Measurements from ENCODE around the gene RAB3GAP2.
"Not testable (repeated sequence)": the region's sequence is repeated elsewhere in the genome, so short reads cannot be mapped to it uniquely, and the experiment has no call there.

RAB3GAP2 gene

DNA sequence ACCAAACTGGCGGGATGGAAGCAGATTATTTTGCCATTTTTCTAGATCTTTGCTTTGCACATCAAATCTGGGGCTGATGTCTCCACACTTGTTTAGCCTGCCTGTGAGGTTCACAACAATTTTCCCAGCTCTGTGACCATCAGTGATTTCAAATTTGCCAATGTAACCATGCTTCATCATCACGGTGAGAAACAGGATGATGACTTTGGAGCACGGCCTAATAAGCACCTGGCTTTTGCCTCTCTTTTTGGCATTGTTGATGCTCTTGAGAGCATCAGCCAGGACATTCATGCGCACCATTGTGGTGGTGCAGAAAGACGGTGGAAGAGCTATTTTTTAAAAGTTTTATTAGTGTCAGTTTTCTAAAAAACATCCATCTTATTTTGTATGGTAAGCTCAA lies 128.2 kb downstream of the RAB3GAP2 start:
- no peak for DNase-seq (ENCODE audit: low spot score)

DNA sequence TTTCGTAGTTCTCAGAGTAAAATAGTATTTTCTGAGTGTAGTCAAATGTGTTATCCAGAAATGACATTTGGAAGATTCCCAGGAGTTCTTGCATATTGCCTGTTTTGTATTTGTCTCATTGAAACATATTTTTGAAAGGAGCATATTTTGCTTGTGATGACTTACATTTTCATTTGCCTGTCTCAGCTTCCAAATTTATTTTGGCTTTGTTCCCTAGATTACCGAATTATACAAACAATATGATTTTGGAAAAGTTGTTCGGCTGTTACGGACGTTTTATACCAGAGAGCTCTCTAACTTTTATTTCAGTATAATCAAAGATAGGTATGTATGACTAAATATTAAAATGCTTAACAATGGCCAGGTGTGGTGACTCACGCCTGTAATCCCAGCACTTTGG lies 132.3 kb downstream of the RAB3GAP2 start:
- no peak for DNase-seq (ENCODE audit: low spot score)

DNA sequence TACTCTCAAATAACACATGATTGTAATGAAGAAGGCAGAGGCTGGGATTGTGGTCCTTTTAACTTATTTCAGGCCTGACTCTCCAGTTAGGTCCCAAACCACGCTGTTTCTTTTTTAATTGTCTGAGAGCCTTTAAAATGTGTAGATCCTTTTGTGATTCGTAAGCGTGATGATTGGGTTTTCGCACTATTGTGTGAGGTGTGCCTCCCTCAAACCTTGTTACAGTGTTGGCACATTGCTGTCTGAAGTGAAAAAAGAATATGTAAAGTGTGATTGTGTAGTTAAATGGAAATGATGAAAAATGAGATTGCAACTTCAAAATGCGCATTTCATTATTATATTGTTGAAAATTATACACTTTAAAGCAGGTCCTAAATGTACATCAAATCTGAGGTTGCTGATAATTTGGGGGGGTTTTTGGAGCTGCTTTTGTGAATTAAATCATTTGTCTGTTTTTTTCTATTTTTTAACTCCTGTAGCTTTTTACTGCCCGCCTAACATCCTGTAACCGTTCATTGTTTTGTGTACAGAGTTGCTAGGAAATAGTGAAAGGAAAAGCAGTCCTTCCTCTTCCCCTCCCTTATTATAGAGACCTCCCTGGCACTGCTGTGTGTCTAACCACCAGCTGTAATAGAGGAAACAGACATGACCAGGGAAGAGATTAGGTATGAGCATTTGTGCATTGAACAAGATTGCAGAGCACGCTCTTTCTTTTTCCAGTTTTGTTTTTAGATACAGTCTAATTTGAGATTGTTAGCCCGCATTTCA lies 135.1 kb downstream of the RAB3GAP2 start:
- DNase-seq (ENCODE audit: low spot score): no peak

DNA sequence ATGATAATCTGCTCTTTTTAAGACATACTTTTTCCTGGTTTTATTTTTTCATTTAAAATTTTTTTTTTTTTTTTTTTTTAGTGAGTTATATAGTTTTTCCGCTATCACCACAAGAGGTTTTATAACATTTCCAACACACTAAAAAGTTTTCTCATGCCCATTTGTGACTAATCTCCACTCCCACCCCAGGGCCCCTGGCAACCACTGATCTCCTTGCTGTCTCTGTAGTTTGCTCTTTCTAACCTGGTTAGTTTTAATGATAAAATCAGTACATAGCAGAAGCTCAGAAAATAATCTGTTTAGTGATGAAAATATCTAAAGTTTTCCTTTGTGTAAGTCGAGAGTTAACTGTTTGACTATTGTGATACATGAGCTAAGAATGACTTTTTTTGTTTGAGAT lies 136.5 kb downstream of the RAB3GAP2 start:
- no peak for DNase-seq (ENCODE audit: low spot score)

DNA sequence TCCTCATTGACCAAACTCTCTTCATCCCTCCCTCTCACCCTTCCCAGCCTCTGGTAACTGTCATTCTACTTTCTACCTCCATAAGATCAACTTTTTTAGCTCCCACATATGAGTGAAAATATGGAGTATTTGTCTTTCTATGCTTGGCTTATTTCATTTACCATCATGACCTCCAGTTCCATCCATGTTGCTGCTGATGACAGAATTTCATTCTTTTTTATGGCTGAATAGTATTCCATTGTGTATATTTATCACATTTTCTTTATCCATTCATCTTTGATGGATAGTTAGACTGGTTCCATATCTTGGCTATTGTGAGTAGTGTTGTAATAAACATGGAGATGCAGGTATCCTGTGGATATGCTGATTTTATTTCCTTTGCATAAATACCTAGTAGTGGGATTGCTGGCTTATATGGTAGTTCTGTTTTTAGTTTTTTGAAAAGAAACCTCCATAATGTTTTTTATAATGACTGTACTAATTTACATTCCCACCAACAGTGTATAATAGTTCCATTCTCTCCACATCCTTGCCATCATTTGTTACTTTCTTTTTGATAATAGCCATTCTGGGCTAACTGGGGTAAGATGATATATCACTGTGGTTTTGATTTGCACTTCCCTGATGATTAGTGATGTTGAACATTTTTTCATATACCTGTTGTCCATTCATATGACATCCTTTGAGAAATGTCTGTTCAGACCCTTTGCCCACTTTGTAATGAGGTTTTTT lies 142.6 kb downstream of the RAB3GAP2 start:
- no peak for DNase-seq (ENCODE audit: low spot score)

DNA sequence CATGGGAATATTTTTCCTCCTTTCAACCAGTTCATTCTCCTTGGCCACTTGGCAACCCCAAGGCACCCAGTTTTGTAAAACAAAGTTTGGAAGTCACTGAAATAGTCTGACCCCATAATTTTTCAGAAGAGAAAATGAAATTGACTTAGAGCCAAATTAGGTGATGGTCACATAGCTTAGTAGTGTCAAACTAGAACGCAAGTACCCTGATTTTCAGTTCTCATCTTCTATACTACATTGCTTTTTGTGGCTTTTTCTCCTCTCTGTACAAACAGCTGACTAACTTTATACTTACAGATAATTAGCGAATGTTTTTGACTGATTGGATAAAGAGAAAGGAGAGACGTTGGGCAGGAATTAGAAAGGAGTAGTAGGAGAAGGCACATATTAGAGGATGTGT lies 145.2 kb downstream of the RAB3GAP2 start:
- no peak for DNase-seq (ENCODE audit: low spot score)

DNA sequence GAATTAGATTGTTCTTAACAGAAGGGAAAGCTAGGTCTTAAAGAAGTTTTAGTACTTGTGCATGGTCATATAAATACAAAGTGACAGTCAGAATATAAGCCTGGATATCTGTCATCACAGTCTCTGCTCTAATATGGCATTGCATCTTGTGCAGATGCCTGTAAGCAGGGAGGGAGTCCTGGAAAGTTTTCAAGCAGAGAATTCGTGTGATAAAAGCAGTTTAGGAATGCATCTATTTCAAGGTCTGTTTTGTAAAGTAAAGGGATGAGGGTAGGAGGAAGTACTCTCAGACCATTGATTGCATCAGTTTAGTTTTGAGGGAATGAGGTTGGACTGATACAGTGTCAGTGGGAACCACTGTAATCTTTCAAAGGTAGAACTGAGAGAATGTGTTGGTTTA lies 147.7 kb downstream of the RAB3GAP2 start:
- DNase-seq (ENCODE audit: low spot score): no peak

DNA sequence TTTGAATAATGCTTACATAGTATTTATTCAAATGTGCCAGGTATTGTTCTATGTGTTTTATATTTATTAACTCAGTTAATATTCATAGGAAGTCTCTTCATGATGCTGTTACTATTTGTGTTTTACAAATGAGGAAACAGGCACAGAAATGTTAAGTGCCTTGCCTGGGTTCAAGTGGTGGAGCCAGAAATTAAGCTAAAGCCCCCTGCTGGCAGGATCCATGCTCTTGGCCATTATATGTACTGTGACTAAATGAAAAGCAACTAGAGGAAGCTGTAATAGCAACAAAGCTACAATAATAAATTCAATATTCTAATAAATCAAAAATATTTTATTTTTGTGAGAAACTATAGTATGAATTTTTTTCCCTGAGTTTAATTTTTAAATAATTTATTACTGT lies 148.4 kb downstream of the RAB3GAP2 start:
- no peak for DNase-seq (ENCODE audit: low spot score)

DNA sequence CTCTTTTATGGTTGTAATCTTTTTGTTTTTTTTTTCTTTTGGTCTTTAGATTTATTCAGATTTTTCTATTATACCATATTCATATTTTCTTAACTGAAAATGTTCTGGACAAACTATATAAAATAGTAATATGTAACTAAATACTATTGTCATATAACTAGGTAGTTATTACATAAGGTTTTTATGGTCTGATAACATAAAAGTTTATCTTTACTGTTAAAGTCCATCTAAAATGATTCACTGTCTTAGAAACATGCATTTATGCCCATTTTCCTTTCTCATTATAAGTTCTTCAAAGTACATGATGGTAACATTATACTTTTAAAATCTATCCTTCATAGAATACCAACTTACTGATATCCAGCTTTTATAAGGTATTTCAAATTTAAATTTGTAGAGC lies 149.2 kb downstream of the RAB3GAP2 start:
- DNase-seq (ENCODE audit: low spot score): no peak

DNA sequence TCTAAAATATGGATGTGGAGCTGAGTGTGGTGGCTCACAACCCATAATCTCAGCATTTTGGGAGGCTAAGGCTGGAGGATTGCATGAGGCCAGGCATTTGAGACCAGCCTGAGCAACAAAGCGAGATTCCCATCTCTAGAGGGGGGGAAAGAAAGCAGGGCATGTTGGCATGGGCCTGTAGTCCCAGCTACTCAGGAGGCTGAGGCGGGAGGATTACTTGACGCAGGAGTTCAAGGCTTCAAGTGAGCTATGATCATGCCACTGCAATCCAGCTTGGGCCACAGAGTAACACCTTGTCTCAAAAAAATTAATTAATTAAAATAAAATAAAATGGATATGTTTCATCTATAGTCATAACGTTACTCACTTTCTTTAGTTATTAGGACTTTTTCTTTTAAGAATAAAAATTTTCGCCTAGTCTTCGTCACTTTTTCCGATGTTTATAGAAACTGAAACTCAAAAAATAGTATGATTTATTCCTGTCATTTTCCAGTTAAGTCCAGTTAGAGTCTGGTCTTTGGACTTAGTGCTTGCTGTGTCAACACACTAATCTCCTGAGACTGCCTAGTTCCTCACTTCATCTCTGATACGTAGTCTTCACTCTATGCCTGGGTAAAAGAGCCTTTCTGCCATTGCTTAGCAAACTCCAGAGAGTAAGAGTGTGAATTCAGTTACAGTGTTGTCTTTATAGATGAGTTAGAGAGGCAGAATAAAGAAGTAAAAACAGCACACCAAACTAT lies 150.3 kb downstream of the RAB3GAP2 start:
- no peak for DNase-seq (ENCODE audit: low spot score)

DNA sequence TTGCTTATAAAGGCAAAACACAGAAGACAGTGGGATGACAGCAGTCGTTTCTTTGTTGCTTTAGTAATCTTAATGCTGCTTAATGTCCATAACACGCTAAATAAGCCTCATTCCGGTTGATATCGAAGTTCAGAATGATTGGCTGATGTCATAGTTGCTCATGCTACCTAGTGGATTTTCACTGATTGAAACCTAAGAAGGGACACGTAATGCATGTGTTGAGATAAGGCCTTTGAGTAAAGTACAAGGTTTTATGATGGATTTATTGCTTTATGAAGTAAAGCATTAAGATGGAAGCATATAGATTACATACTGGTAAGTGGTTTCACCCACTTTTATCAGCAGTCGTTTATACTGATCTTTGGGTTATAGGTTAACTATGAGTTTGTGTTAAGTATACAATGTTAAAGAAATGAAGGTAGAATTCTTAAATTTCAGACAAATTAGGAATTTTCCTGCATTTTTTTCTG lies 153.2 kb downstream of the RAB3GAP2 start:
- peak; percentile 44 for DNase-seq (ENCODE audit: low spot score)

DNA sequence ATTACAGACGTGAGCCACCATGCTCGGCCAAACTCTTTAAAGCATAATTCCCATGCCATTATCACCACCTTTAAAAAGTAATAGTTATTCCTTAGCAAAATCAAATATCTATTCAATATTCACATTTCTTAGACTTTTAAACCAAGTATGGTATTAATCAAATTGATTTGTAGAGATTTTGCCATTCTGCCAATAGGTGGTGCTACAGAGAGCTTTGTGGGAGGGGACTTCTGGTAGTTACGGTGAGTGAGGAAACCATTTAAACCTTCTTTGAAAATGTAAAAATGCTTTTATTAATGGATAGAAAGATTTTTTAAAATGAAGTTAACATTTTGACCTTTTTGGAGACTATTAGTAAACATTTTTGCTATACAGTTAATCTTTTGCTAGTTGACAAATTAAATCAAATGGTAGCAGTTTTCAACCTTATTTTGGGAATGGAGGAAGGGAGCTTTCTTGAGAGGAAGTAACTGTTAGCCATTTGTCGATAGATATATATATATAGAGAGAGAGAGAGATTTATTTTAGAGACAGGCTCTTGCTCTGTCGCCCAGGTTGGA lies 159.0 kb downstream of the RAB3GAP2 start:
- DNase-seq (ENCODE audit: low spot score): no peak

DNA sequence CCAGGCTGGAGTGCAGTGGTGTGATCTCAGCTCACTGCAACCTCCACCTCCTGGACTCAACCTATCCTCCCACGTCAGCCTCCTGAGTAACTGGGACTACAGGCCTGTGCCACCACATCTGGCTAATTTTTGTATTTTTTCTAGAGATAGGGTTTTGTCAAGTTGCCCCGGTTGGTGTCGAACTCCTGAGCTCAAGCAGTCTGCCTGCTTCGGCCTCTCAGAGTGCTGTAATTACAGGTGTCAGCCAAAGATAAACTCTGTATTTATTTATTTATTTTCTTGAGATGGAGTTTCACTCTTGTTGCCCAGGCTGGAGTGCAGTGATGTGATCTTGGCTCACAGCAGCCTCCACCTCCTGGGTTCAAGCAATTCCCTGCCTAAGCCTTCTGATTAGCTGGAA lies 159.7 kb downstream of the RAB3GAP2 start:
- not testable (repeated sequence) for DNase-seq (ENCODE audit: low spot score)

DNA sequence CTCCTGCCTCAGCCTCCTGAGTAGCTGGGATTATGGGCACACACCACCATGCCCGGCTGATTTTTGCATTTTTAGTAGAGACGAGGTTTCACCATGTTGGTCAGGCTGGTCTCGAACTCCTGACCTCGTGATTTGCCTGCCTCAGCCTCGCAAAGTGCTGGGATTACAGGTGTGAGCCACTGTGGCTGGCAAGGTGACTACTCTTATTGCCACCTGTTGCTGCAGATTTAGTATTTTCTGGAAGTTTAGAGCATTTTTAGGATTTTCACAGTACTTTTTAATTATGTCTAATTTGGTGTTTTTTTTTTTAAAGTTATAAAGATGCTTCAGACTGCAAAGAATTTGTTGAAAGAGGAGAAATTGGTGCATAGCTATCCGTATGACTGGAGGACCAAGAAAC lies 161.8 kb downstream of the RAB3GAP2 start:
- not testable (repeated sequence) for DNase-seq (ENCODE audit: low spot score)

DNA sequence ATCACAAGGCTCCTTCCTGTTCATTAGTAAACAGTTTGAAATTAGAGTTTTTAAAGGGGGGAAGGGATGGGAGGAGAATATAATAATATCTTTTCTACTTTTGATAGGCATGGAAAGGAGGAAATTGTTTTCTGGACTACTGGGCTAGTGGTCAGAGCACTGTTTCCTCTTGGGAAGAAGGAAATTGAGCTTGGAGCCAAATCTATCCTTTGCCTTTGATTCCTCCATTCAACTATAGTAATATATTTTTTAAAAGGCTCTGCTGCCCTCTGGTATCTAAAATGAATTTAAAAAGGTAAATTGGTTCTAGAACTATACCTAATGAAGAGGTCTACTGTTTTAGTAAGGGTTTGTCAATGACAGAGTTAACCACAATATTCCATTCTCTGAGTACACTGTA lies 172.4 kb downstream of the RAB3GAP2 start:
- no peak for DNase-seq (ENCODE audit: low spot score)
